ENCODE data around the gene NSUN7.

NSUN7 gene

DNA sequence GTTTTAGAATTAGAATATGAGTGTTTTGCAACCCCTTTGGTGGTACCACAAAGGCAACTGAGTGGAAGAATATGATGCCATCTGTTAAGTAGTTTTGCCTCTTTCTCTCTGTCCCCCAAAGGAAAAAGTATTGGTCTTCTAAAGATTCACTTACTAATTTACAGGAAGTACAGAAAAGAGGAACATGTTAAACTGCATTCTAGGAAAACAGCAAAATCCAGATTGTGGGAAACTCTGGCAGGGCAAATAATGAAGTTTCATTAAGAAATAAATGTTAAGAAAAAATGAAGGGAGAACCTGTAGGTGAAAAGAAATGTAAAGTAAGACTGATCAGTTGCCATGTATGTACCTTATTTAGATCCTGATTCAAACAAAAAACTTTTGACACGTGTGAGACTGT is 39.3 kb downstream of the NSUN7 start:
- TF ChIP-seq, protein P1, sequence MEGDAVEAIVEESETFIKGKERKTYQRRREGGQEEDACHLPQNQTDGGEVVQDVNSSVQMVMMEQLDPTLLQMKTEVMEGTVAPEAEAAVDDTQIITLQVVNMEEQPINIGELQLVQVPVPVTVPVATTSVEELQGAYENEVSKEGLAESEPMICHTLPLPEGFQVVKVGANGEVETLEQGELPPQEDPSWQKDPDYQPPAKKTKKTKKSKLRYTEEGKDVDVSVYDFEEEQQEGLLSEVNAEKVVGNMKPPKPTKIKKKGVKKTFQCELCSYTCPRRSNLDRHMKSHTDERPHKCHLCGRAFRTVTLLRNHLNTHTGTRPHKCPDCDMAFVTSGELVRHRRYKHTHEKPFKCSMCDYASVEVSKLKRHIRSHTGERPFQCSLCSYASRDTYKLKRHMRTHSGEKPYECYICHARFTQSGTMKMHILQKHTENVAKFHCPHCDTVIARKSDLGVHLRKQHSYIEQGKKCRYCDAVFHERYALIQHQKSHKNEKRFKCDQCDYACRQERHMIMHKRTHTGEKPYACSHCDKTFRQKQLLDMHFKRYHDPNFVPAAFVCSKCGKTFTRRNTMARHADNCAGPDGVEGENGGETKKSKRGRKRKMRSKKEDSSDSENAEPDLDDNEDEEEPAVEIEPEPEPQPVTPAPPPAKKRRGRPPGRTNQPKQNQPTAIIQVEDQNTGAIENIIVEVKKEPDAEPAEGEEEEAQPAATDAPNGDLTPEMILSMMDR (IDR thresholded peaks at IDR 0.05; ENCODE audit: extremely low read depth, missing control alignments): no peak

DNA sequence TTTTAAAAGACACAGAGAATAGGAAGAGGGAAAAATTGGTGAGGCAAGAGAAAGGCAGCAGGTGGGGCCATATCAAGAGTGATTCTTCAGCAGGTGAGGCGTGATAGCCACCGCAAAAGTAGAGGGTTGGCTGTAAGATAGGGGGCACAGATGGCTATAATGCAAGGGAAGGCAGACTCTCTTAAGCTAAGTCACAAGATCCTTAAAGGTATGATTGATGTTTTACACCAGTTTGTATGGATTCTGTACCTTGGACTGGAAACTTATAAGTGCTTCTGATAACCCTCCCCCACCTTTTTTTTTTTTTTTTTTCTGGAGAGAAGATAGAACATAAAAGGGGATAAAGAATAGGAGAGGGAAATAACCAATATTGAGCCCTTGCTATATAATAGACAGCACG is 40.0 kb downstream of the NSUN7 start:
- TF ChIP-seq, protein P1 (IDR thresholded peaks at IDR 0.05; ENCODE audit: extremely low read depth, missing control alignments): no peak
- no peak for DNase-seq (ENCODE audit: low spot score)

More for the DNA sequence above, 39.3 kb downstream of the NSUN7 start:
- no peak for DNase-seq (ENCODE audit: low spot score)

DNA sequence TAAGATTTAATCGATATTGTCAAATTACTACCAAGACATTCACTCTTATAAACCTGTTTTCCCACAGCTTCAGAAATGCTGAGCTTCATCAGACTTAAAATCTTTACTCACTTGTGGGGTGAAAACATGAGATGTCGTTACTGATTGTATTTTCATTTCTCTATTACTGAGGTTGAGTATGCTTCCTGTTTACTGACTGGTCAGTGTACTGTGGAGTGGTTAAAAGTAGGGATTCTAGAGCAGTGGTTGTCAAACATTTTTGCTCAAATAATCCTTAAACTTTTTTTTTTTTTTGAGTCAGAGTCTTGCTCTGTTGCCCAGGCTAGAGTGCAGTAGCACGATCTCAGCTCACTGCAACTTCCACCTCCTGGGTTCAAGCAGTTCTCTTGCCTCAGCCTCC is 50.3 kb downstream of the NSUN7 start:
- TF ChIP-seq, protein P1 (IDR thresholded peaks at IDR 0.05; ENCODE audit: extremely low read depth, missing control alignments): no peak

DNA sequence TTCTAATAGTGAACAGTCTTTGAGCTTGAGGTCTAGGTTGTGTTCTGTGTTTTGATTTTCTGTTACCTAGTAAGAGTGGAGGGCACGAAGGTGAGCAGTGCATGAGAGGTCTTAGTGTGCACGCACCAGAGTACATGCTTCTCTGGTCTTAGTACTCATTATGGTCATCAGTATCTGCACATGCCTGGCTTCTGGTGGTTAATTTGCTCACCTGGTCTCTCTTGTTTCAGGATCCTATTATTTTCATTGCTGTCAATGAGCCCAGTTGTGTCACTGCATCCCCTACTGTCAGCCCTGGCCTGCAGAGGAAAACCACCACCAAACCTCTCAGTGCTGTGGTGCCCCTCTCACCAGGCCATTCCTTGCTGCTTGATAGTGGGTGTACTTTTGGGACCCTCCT is 54.8 kb downstream of the NSUN7 start:
- TF ChIP-seq, protein P1 (IDR thresholded peaks at IDR 0.05; ENCODE audit: extremely low read depth, missing control alignments): no peak

More for the DNA sequence above, 50.3 kb downstream of the NSUN7 start:
- DNase-seq (ENCODE audit: low spot score): peak; percentile 33

DNA sequence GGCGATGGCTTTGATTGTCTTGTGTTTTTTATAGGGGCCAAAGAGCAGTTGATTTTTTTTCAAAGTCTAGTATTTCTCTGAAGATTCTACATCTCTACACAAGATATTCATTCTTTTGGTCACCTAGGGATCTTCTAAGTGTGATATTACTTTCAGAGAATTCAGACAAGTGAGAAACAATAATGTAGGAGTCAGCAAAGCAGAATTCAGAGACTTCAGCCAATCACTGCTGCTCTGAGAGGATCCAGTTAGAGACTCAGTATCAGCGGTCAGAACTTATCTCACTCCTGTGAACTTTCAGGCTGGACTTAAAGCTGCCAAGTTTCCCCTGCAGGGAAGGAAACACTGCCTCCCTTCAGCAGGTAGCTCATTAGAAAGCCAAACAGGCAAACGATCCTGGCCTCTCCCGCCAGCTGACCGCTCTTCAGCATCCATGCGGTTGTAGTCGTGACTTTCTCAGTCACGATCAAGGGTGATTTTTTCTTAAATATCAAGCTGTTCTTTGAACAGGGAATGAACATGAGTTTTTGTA is 59.2 kb downstream of the NSUN7 start:
- TF ChIP-seq, protein P1 (IDR thresholded peaks at IDR 0.05; ENCODE audit: extremely low read depth, missing control alignments): no peak
- DNase-seq (ENCODE audit: low spot score): no peak

More for the DNA sequence above, 54.8 kb downstream of the NSUN7 start:
- DNase-seq (ENCODE audit: low spot score): no peak

DNA sequence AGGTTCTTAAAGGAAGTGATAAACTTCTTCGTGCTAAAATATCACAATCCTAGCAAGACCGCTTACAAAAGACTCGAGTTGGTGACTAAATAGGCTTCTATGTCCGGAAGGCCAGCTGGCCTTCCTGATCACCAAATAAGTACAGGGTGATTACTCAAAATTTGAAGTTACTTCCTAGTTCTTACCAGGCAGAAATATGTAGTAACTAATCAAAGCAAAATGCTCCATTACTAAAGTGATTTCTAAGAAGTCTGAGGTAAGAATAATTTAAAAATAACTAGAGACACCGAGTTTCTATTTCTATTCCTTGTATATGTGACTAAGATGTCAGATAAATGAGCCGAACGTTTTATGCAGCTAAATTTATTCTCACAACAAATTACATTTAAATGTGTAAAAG is 62.2 kb downstream of the NSUN7 start:
- TF ChIP-seq, protein P1 (IDR thresholded peaks at IDR 0.05; ENCODE audit: extremely low read depth, missing control alignments): no peak
- DNase-seq (ENCODE audit: low spot score): no peak

DNA sequence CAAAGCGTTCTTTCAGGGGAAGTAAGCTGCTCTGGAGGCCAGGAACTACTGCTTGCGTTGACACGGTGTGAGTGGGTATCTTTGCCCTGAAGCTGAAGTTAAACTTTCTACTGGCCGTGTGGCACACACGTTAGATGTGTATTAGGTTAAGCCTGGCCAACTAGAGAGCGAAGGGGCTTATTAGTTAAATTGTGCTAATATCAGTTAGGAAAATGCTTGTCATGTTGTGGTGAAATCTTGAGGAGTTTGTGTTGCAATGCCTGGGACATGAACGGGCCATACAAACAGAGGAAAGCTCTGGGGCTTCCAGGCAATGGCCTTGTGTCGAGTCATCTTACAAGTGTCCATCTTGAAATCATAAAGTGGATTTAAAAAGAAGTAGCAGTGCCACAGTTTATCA is 62.6 kb downstream of the NSUN7 start:
- no peak for DNase-seq (ENCODE audit: low spot score)

More for the DNA sequence above, 62.6 kb downstream of the NSUN7 start:
- TF ChIP-seq, protein P1 (IDR thresholded peaks at IDR 0.05; ENCODE audit: extremely low read depth, missing control alignments): no peak

Measured in GM20000 (cell line).